GM21423 (cell line): ENCODE results near the gene MAP2K6.
"Not testable (repeated sequence)": the region's sequence is repeated elsewhere in the genome, so short reads cannot be mapped to it uniquely, and the experiment has no call there.

Experiments used
- ATAC-seq: cut with Tn5 transposase; IDR thresholded peaks from one replicate; pipeline ENCODE4 v1.9.1; 2021; ENCODE audit warnings: mild to moderate bottlenecking, moderate library complexity; ENCODE audit not compliant: unreplicated experiment

MAP2K6 gene

GRCh38 chr17:69454051-69454450 is 39.6 kb downstream of the MAP2K6 start:
- ATAC-seq: no peak

- ATAC-seq: no peak
These were observed 40.5 kb downstream of the MAP2K6 start for GRCh38 chr17:69455040-69455439.

- no peak for ATAC-seq
These were observed 43.1 kb downstream of the MAP2K6 start for GRCh38 chr17:69457603-69458002.

GRCh38 chr17:69460963-69461922 is 46.7 kb downstream of the MAP2K6 start:
- ATAC-seq: no peak

- no peak for ATAC-seq
These were observed 47.5 kb downstream of the MAP2K6 start for GRCh38 chr17:69461951-69462369.

GRCh38 chr17:69462882-69463281 is 48.4 kb downstream of the MAP2K6 start:
- ATAC-seq: no peak

GRCh38 chr17:69466451-69466850 is 52.0 kb downstream of the MAP2K6 start:
- no peak for ATAC-seq

GRCh38 chr17:69466905-69467667 is 52.6 kb downstream of the MAP2K6 start:
- no peak for ATAC-seq

- ATAC-seq: no peak
These were observed 53.7 kb downstream of the MAP2K6 start for GRCh38 chr17:69468207-69468606.

- no peak for ATAC-seq
These were observed 56.2 kb downstream of the MAP2K6 start for GRCh38 chr17:69470702-69471101.

- no peak for ATAC-seq
These were observed 56.9 kb downstream of the MAP2K6 start for GRCh38 chr17:69471406-69471805.

- ATAC-seq: no peak
These were observed 59.6 kb downstream of the MAP2K6 start for GRCh38 chr17:69473841-69474831.

- no peak for ATAC-seq
These were observed 62.9 kb downstream of the MAP2K6 start for GRCh38 chr17:69477204-69477902.

- no peak for ATAC-seq
These were observed 63.4 kb downstream of the MAP2K6 start for GRCh38 chr17:69477903-69478266.

- ATAC-seq: no peak
These were observed 64.4 kb downstream of the MAP2K6 start for GRCh38 chr17:69478916-69479315.

GRCh38 chr17:69479756-69480155 is 65.3 kb downstream of the MAP2K6 start:
- ATAC-seq: not testable (repeated sequence)

GRCh38 chr17:69480245-69480644 is 65.7 kb downstream of the MAP2K6 start:
- no peak for ATAC-seq

GRCh38 chr17:69485251-69485661 is 70.8 kb downstream of the MAP2K6 start:
- ATAC-seq: no peak

GRCh38 chr17:69485901-69486643 is 71.6 kb downstream of the MAP2K6 start:
- no peak for ATAC-seq
